RWPE2 (cell line): Measurements from ENCODE around the gene ANKRD13D.

Experiments used
- ATAC-seq: fragments of 200-7000 bp; cut with Tn5 transposase; 3 replicates; pipeline ENCODE4 v1.9.1; 2021; ENCODE audit warnings: low read depth
- DNase-seq: peaks from one replicate; pipeline ENCODE4 v3.0.0-alpha.2; 2020; ENCODE audit warnings: low spot score
- H3K27ac ChIP-seq: fragments of 450-650 bp; 2 replicates; pipeline ENCODE4 v1.5.1; 2017; ENCODE audit warnings: mild to moderate bottlenecking; ENCODE audit not compliant: poor library complexity, severe bottlenecking
- H3K27me3 ChIP-seq: fragments of 250-450 bp; sonication (Bioruptor Pico); 2 replicates; pipeline ENCODE4 v1.5.1; 2021; ENCODE audit warnings: mild to moderate bottlenecking, moderate library complexity; ENCODE audit not compliant: insufficient read depth, poor library complexity, severe bottlenecking
- H3K36me3 ChIP-seq: fragments of 250-450 bp; sonication (Bioruptor Pico); 2 replicates; pipeline ENCODE4 v1.5.1; 2020; ENCODE audit warnings: low read depth, mild to moderate bottlenecking, moderate library complexity
- H3K4me1 ChIP-seq: fragments of 250-450 bp; sonication (Bioruptor Pico); 2 replicates; pipeline ENCODE4 v1.5.1; 2021; ENCODE audit warnings: mild to moderate bottlenecking, moderate library complexity; ENCODE audit not compliant: insufficient read depth, poor library complexity, severe bottlenecking
- H3K4me3 ChIP-seq: fragments of 250-450 bp; sonication (Bioruptor Pico); 2 replicates; pipeline ENCODE4 v1.5.1; 2021; ENCODE audit warnings: mild to moderate bottlenecking, moderate library complexity; ENCODE audit not compliant: severe bottlenecking
- H3K9me3 ChIP-seq: fragments of 250-450 bp; sonication (Bioruptor Pico); 2 replicates; pipeline ENCODE4 v1.5.1; 2021; ENCODE audit warnings: mild to moderate bottlenecking, moderate library complexity; ENCODE audit not compliant: severe bottlenecking
- CTCF ChIP-seq: fragments of 450-650 bp; IDR thresholded peaks from one replicate; pipeline ENCODE4 v1.5.1; 2017; ENCODE audit warnings: mild to moderate bottlenecking, moderate library complexity; ENCODE audit not compliant: poor library complexity, severe bottlenecking

Gene ANKRD13D

GRCh38 chr11:67322049-67322448 lies 32.9 kb downstream of the ANKRD13D start:
- no peak overlapping the region for H3K27ac ChIP-seq
- no peak overlapping the region for H3K4me3 ChIP-seq
- H3K27me3 ChIP-seq = no peaks in the 10 kb centered on the region
- no peaks in the 10 kb centered on the region for H3K4me1 ChIP-seq
- H3K36me3 ChIP-seq = peaks cover 4% of the 10 kb centered on the region; the same call in 1 of the 2 replicates
- ATAC-seq = no peak
- no peak for DNase-seq
- no peak for TF ChIP-seq CTCF
- no peaks in the 10 kb centered on the region for H3K9me3 ChIP-seq

DNA sequence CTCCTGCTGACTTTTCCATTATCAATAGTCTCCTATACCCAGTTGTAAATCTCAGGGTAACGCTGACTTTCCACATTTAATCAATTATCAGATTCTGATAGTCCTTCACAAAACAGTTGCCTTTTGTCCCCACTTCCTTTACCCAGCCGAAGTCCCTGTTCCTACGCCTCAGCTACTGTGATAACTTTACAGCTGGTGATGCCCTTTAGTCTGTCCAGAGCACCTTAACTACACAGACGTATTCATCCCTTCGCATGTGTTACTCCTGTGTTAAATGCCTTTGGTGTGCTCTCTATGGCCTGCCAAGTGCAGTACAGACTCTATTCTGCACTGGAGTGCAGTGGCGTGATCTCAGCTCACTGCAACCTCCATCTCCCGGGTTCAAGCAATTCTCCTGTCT lies 34.4 kb downstream of the ANKRD13D start:
- no peak overlapping the region for H3K4me3 ChIP-seq

GRCh38 chr11:67332081-67332691 lies 43.1 kb downstream of the ANKRD13D start:
- DNase-seq (no peak), ATAC-seq (no peak)
- Histone ChIP-seq H3K4me1 (no peaks in the 10 kb centered on the region), H3K27ac (no peak overlapping the region), H3K27me3 (no peaks in the 10 kb centered on the region), H3K36me3 (no peaks in the 10 kb centered on the region), H3K9me3 (no peaks in the 10 kb centered on the region), H3K4me3 (no peak overlapping the region)
- TF ChIP-seq CTCF = no peak

More for the DNA sequence above, 34.4 kb downstream of the ANKRD13D start:
- Histone ChIP-seq H3K36me3 (peaks cover 4% of the 10 kb centered on the region; the same call in 1 of the 2 replicates), H3K4me1 (no peaks in the 10 kb centered on the region), H3K9me3 (no peaks in the 10 kb centered on the region), H3K27ac (no peak overlapping the region), H3K27me3 (no peaks in the 10 kb centered on the region)
- TF ChIP-seq CTCF = no peak
- ATAC-seq (no peak), DNase-seq (no peak)

DNA sequence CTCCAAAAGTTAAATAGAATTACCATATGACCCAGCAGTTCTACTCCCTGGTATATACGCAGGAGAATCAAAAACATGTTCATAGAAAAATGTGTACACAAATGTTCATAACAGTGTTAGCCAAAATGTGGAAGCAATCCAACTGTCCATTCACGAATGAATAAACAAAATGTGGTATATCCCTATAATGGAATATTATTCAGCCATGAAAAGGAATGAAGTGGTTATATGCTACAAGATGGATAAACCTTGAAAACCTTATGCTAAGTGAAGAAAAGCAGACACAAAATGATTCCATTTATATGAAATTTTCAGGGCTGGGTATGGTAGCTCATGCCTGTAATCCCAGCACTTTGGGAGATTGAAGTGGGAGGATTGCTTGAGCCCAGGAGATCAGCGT lies 48.2 kb downstream of the ANKRD13D start:
- ATAC-seq = no peak
- Histone ChIP-seq H3K4me3 (no peak overlapping the region), H3K4me1 (no peaks in the 10 kb centered on the region), H3K9me3 (no peaks in the 10 kb centered on the region), H3K27me3 (no peaks in the 10 kb centered on the region), H3K36me3 (no peaks in the 10 kb centered on the region), H3K27ac (no peak overlapping the region)
- TF ChIP-seq CTCF = no peak
- no peak for DNase-seq

- Histone ChIP-seq H3K36me3 (no peaks in the 10 kb centered on the region), H3K9me3 (no peaks in the 10 kb centered on the region), H3K4me3 (no peak overlapping the region), H3K4me1 (peaks cover 17% of the 10 kb centered on the region), H3K27ac (no peak overlapping the region), H3K27me3 (no peaks in the 10 kb centered on the region)
- no peak for DNase-seq
- no peak for ATAC-seq
- TF ChIP-seq CTCF = no peak
These were observed 55.2 kb downstream of the ANKRD13D start for GRCh38 chr11:67344264-67344663.
